HG03139 (cell line): ENCODE results near the gene SAMD3.
"Not testable (repeated sequence)": the region's sequence is repeated elsewhere in the genome, so short reads cannot be mapped to it uniquely, and the experiment has no call there.

Experiments
- ATAC-seq: cut with Tn5 transposase; IDR thresholded peaks from one replicate; pipeline ENCODE4 v1.9.1; 2021; ENCODE audit not compliant: unreplicated experiment

The SAMD3 gene

DNA sequence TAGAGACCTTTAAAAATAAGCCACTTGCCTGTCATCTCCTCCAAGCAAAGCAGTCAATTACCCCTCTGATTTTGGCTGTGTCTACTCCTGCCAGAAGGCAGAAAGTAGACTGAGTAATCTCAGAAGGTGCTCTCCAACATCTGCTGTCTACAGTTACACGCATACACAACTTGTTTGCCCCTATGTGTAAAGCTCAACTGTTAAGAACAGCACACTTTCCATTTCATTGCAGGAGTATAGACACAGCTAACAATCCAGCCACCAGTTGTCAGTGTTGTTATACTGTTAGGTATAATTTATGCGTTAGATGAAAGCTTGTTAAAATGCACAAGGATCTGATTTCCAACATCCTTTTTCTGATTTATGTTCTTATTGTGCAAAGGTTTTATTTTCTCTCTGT is 88.2 kb downstream of the SAMD3 start:
- ATAC-seq, result no peak

DNA sequence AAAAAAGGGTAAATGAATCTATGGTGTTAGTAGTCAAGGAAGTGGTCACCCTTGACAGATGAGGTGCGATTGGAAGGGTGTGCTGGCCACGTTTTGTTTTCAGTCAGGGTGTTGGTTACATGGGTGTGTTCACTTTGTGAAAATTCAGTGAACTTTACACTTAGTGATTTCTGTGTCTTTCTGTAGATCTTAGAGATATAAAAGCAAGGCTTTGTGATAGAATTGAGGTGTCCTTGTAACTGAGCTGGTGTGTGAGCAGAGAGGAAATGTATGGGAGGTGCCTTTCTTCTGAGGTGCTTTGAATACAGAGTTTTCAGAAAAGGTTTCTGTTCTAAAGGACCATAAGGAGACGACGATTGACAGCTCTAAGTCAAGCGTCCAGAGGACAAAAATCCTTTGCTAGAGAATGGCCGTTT is 90.5 kb downstream of the SAMD3 start:
- ATAC-seq, result peak; percentile 89

DNA sequence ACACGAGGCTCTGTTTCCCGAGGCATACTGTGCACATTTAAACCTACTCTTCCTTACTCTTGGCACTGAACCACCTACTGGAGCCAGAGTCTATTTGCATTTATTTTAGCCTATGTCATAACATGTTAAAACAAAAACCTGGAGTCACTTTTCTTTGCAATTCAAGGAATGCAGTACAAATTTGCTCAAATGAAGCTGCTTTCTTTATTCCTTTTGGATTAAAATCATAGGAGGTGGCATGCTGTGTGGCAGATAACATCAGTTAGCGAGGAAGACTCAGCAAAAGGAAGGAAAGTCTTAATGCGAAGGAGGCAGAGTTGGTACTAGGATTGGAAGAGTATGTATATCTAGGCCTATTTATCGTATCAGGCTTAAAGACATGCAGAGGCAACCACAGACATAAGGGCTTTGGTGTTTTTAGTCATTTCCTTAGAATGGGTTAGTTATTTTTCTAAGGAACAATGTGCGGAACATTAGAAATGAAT is 92.9 kb downstream of the SAMD3 start:
- ATAC-seq, result no peak

DNA sequence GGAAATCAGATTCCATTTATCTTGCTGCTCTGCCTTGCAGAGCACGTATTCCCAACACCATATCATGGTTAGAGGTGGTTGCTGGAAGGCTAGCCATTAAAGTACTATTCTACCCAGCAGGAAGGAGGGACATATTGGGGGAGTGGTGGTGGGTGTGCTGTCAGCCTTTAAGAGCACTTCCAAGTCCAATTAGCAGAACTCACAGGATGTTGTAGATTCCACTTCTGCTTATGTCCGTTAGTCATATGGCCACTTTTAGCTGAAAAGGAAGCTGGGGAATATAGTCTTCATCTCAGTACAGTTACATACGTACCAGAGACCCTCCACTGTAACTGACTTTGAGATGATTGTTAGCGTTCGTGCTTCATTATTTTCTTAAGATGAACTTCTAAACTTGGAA is 94.4 kb downstream of the SAMD3 start:
- ATAC-seq, result no peak

GRCh38 chr6:130127195-130127594 is 95.6 kb downstream of the SAMD3 start:
- no peak for ATAC-seq

DNA sequence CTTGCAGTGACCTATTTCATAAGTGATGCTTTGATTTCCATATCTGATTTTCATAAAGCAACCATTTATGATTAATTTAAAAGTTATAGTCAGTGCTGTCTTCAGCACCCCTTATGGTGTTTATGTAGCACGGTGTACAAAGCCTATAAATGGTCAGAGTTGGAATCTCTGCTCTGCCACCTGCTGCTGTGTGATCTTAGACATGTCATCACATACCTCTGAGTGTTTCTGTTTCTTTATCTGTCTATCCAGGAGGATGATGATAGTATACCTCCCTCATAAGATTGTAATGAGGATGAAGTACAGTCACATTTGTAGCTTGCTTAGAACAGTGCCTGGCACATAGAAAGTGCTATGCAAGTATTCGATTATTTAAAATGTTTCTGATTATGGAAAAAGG is 100.5 kb downstream of the SAMD3 start:
- no peak for ATAC-seq

DNA sequence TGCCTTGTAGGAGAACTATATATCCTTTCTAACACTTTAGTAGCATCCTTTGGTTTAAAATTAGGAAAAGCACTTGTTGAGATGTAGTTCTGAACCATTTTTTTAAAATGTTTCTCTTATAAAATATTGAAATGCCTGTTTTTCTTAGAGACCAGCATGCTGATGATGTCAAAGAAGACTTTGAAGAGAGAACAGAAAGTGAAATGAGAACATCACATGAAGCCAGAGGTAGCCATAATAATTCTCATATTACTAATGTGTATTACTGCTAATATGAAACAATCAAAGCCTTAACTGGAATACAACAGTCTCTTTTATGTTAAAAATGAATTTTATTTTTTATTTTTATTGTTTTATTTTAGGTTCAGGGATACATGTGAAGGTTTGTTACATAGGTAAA is 102.0 kb downstream of the SAMD3 start:
- ATAC-seq, result no peak

DNA sequence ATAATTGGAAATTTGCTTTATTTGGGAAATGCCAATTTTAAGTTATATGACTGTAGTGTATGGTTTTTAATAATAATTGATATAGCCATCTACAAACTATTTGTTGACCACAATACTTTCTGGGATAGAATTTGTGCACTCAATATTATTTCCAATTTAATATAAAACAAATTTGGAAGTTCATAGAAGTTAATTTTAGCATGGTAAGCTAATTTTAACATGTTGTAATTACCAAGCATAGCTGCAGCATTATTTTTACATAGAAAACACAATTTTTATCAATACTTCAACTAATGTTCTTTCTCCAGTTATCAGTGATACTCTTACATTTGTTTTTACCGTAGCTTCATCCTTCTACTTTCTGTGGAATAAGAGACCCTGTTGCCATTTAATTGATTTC is 103.5 kb downstream of the SAMD3 start:
- no peak for ATAC-seq

DNA sequence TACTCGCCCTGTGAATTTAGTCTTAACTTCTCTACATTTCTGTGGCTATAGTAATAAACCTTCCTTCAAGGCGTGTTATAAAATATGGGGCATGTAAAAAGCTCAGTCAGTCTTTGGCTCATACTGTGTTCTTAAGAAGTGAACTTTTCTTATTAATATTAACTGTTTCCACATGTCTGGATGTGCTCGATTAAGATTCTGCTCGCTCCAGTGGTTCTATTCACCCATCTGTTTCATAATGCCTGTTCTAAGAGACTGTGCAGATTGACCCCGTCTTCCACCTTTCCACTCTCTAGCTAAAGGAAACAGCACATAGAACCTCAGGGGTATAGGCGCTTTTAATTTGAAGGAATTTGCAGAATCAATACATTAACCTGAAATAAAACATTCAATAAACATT is 104.5 kb downstream of the SAMD3 start:
- ATAC-seq, result no peak

DNA sequence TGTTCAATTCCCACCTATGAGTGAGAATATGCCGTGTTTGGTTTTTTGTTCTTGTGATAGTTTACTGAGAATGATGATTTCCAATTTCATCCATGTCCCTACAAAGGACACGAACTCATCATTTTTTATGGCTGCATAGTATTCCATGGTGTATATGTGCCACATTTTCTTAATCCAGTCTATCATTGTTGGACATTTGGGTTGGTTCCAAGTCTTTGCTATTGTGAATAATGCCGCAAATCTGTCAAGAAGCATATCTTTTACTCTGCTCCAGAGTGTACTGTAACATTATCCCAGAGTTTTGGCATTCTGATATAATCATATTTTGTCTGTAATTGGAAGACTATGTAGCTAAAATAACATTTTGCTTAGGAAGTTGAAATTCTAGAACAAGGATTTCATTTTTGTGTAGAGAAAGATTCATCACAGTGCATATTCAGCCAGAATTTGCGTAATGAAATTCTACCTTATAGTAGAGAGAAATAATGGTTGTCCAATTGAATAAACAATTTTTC is 105.5 kb downstream of the SAMD3 start:
- not testable (repeated sequence) for ATAC-seq

DNA sequence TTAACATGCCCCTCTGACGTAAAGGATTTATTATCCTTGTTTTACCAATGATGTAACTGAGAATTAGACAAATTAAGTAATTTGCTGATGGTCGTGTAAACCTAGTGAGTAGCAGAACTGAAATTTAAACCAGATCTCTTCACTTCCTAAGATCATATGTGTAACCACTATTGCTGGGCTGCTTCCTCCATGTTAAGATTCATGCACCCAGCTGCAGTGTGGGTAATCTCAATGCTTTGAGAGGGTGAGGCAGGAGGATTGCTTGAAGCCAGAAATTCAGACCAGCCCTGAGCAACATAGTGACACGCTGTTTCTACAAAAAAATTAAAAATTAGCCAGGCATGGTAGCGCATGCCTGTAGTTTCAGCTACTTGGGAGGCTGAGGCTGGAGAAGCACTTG is 106.5 kb downstream of the SAMD3 start:
- peak; percentile 48 for ATAC-seq

- peak; percentile 75 for ATAC-seq
Observed at GRCh38 chr6:130115036-130115435, 107.7 kb downstream of the SAMD3 start.

- ATAC-seq, result no peak
Observed at GRCh38 chr6:130113201-130113710, 109.5 kb downstream of the SAMD3 start.

- no peak for ATAC-seq
Observed at GRCh38 chr6:130111031-130111430, 111.7 kb downstream of the SAMD3 start.

- ATAC-seq, result no peak
Observed at GRCh38 chr6:130107710-130108109, 115.0 kb downstream of the SAMD3 start.

DNA sequence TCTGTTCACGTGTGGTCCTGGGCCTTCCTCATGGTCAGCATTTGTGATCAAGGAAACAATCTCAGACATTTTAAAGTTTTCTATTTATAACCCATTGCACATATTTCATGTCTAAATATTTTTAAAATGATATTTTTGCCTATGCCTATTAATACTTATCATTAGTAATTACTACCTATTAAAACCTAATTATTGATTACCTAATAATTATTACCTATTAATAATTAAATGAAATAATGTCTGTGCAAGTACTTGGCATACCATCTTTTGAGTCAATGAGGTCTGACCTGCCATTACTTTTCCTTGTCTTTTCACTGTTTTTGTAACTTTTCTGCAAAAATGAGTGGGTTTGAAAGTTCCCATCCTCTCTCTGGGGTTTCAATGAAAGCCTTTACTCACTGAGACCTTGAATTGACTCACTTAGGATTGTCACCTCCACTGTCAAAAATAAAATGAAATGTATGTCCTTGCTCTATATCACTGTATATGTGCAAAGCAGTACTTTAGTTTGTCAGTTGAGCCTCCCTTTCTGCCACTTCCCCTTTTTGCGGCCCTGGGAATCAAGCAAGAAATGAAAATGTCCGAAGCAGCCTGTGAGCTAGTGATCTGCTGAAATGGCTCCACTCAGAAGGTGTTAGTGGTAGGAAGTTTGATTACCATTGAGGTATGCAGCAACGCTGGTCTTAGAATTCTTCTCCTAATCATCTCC is 116.6 kb downstream of the SAMD3 start:
- ATAC-seq, result peak; percentile 90

DNA sequence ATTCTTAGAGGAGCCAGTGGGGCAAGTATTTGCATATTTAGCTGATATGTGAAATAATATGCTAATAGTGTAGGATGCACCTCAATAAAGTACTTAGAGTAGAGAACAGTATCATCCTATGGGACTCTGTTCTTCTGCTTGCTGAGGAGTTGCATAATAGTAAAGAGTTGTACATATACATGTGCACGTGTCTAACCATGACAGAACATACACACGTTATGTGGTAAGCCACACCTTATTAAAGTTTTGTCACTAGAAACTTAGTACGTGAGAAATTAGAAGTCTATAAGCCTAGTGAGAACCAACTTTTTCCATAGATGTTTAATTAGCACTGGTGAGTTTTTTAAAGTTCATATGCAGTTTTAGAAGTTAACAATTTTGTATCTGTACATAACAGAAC is 123.6 kb downstream of the SAMD3 start:
- ATAC-seq, result no peak

GRCh38 chr6:130098317-130098716 is 124.4 kb downstream of the SAMD3 start:
- ATAC-seq, result no peak
